ENCODE data around the gene PCSK1N. TPM values are rescaled to one million over a fixed set of nuclear protein-coding genes. Genes with fewer than 3 reads are reported as not detected.

Gene PCSK1N
- total and polyA plus RNA-seq, 9 of the 15 experiments (the other 6 are each of a cell fraction or from before 2014, with no cell fraction given), result 0.07 to 0.55 (median 0.54) TPM; not detected in 6

GRCh38 chrX:48782795-48783194 lies 52.6 kb downstream of the PCSK1N start (continued):
- TF ChIP-seq DEAF1 (CRISPR knock-in tag; IDR thresholded peaks at IDR 0.05), result 0 out of 2 replicates have a peak, but pooled peaks have one; percentile 13
- 0 out of 2 replicates have a peak, but pooled peaks have one; percentile 18 for TF ChIP-seq ZNF76 (CRISPR knock-in tag; IDR thresholded peaks at IDR 0.05; ENCODE audit: borderline replicate concordance)
- TF ChIP-seq CXXC5 (CRISPR knock-in tag; IDR thresholded peaks at IDR 0.05), result peak; percentile 86
- no peak for TF ChIP-seq NR2C2 (CRISPR knock-in tag; IDR thresholded peaks at IDR 0.05)
- TF ChIP-seq NR2C2 (tag; IDR thresholded peaks at IDR 0.05), result peak; percentile 37; the same call in 1 of the 2 replicates
- peak; percentile 96 for TF ChIP-seq KLF16 (IDR thresholded peaks at IDR 0.05)
- TF ChIP-seq PML (IDR thresholded peaks at IDR 0.05; ENCODE audit: low read length), result peak; percentile 92
- TF ChIP-seq HMBOX1 (IDR thresholded peaks at IDR 0.05), result no peak
- TF ChIP-seq HDAC1 (IDR thresholded peaks at IDR 0.05), result peak; percentile 15 to 82; a peak in 2 of 4 replicates
- peak; percentile 100 for TF ChIP-seq ZFP36 (IDR thresholded peaks at IDR 0.05; ENCODE audit: low read depth, low read length, partially characterized antibody)
- TF ChIP-seq GABPB1 (CRISPR knock-in tag; IDR thresholded peaks at IDR 0.05), result peak; percentile 63
- peak; percentile 84 for TF ChIP-seq ZBTB7A (IDR thresholded peaks at IDR 0.05; ENCODE audit: borderline replicate concordance, control insufficient read depth, low read depth, low read length)
- TF ChIP-seq ARID2 (IDR thresholded peaks at IDR 0.05), result no peak
- TF ChIP-seq MXI1 (IDR thresholded peaks at IDR 0.05; ENCODE audit: low read depth, low read length), result peak; percentile 52; the same call in 1 of the 2 replicates
- TF ChIP-seq MEIS2 (IDR thresholded peaks at IDR 0.05; ENCODE audit: partially characterized antibody), result peak; percentile 53
- TF ChIP-seq MEF2D (tag; conservative IDR thresholded peaks at IDR 0.05; ENCODE audit: low read depth), result 0 out of 2 replicates have a peak, but pooled peaks have one; percentile 54
- peak; percentile 59; the same call in 1 of the 2 replicates for TF ChIP-seq MEF2A (IDR thresholded peaks at IDR 0.05; ENCODE audit: control insufficient read depth, low read depth, low read length)
- TF ChIP-seq RAD21 (CRISPR knock-in tag; conservative IDR thresholded peaks at IDR 0.05 in 1 of 2, IDR thresholded peaks at IDR 0.05 in 1 of 2), result peak; percentile 22 to 24; a peak in 2 of 4 replicates
- TF ChIP-seq NFXL1 (CRISPR knock-in tag; IDR thresholded peaks at IDR 0.05), result no peak
- TF ChIP-seq ZNF133 (CRISPR knock-in tag; IDR thresholded peaks at IDR 0.05), result no peak
- TF ChIP-seq SREBF2 (CRISPR knock-in tag; IDR thresholded peaks at IDR 0.05), result no peak
- 0 out of 2 replicates have a peak, but pooled peaks have one; percentile 58 for TF ChIP-seq ATF7 (IDR thresholded peaks at IDR 0.05)
- TF ChIP-seq ZNF740 (CRISPR knock-in tag; IDR thresholded peaks at IDR 0.05), result peak; percentile 70
- peak in 1 of 2 experiments; percentile 81; a peak in 1 of 4 replicates for TF ChIP-seq ZNF740 (tag; IDR thresholded peaks at IDR 0.05)
- TF ChIP-seq ZNF212 (CRISPR knock-in tag; IDR thresholded peaks at IDR 0.05), result no peak
- 0 out of 2 replicates have a peak, but pooled peaks have one; percentile 88 for TF ChIP-seq XRCC5 (IDR thresholded peaks at IDR 0.05; ENCODE audit: low read depth, low read length)
- TF ChIP-seq ZNF263 (CRISPR knock-in tag; IDR thresholded peaks at IDR 0.05; ENCODE audit: borderline replicate concordance), result peak; percentile 55; the same call in 1 of the 2 replicates
- peak; percentile 74; the same call in 1 of the 2 replicates for TF ChIP-seq CTBP1 (IDR thresholded peaks at IDR 0.05; ENCODE audit: borderline replicate concordance)

Measured in K562 (cell line).